Endothelial cell of umbilical vein (primary cell): ENCODE results near the gene LRIG1. TPM values are rescaled to one million over a fixed set of nuclear protein-coding genes. Genes with fewer than 3 reads are reported as not detected.

Experiments
- BruUV-seq: library from RNA; stranded (reverse); fragments of 400-500 nt; replicated peaks from 2 replicates; lab custom pipeline; 2021; lab: Mats Ljungman, UMichigan
- CTCF ChIA-PET: fragments of 300-600, 350-600 bp; sonication (Branson Sonifier 250); formaldehyde crosslinking; loops from one replicate; lab custom pipeline; 2021; ENCODE audit warnings: antibody characterized with exemption, inconsistent platforms; lab: Charles Lee
- POLR2A ChIA-PET: fragments of 300-600, 350-600 bp; sonication (Branson Sonifier 250); formaldehyde crosslinking; loops from one replicate; lab custom pipeline; 2021; ENCODE audit warnings: antibody characterized with exemption, inconsistent platforms; lab: Charles Lee
- DNase-seq: peaks from one replicate; pipeline ENCODE4 v3.0.0-alpha.2; 2011; ENCODE audit warnings: low read depth, low spot score
- FAIRE-seq: peaks from 2 replicates; lab custom pipeline; 2011; peaks lifted over from hg19 to GRCh38; lab: Jason Lieb, UNC
- H2AFZ ChIP-seq: 2 replicates; pipeline ENCODE4 v1.6.0; 2012; ENCODE audit warnings: low read depth, low read length, control low read depth, inconsistent platforms
- H3K27ac ChIP-seq: 2 replicates; pipeline ENCODE4 v1.5.1; 2011; ENCODE audit warnings: low read depth, mild to moderate bottlenecking, control low read depth, low read length, moderate library complexity; ENCODE audit not compliant: insufficient read depth
- H3K27me3 ChIP-seq, 2 experiments: 2 replicates each; pipeline versions ENCODE4 v1.6.0 to v1.6.1; 2011; ENCODE audit warnings: low read length in 2 of 2, mixed read lengths in 1 of 2; ENCODE audit not compliant: control insufficient read depth in 2 of 2, insufficient read depth in 2 of 2
- H3K36me3 ChIP-seq, 2 experiments: 2 replicates in 1 of 2; 3 replicates in 1 of 2; pipeline ENCODE4 v1.5.1; 2011; ENCODE audit warnings: low read length in 2 of 2, mild to moderate bottlenecking in 1 of 2, moderate library complexity in 1 of 2; ENCODE audit not compliant: control insufficient read depth in 2 of 2, insufficient read depth in 2 of 2; ENCODE audit errors: extremely low read depth in 1 of 2
- H3K4me1 ChIP-seq: 3 replicates; pipeline ENCODE4 v1.5.1; 2011; ENCODE audit warnings: mild to moderate bottlenecking, low read length; ENCODE audit not compliant: control insufficient read depth, insufficient read depth; ENCODE audit errors: extremely low read depth
- H3K4me2 ChIP-seq: 2 replicates; pipeline ENCODE4 v1.6.1; 2011; ENCODE audit warnings: low read length, control low read depth, mixed read lengths; ENCODE audit not compliant: insufficient read depth
- H3K4me3 ChIP-seq, 3 experiments: fragments of 200-600 bp in 1 of 3; sonication (generic), shearing (Covaris generic) in 1 of 3; replicated peaks in 1 of 3; 2 replicates each; pipeline ENCODE4 v1.5.1; 2011 to 2016; ENCODE audit warnings: control low read depth in 3 of 3, low read length in 3 of 3, mild to moderate bottlenecking in 2 of 3, inconsistent platforms in 1 of 3, low read depth in 1 of 3, moderate library complexity in 1 of 3; ENCODE audit not compliant: insufficient read depth in 1 of 3
- H3K79me2 ChIP-seq: 2 replicates; pipeline ENCODE4 v1.6.0; 2012; ENCODE audit warnings: low read length, inconsistent platforms; ENCODE audit not compliant: control insufficient read depth, insufficient read depth
- H3K9ac ChIP-seq: replicated peaks from 2 replicates; pipeline ENCODE3; 2011; ENCODE audit warnings: low read length, control low read depth; ENCODE audit not compliant: insufficient read depth; ENCODE audit errors: extremely low read depth
- H3K9me1 ChIP-seq: replicated peaks from 3 replicates; pipeline ENCODE4 v1.6.0; 2011; ENCODE audit warnings: mild to moderate bottlenecking, low read length; ENCODE audit not compliant: control insufficient read depth, insufficient read depth; ENCODE audit errors: extremely low read depth
- H3K9me3 ChIP-seq: replicated peaks from 2 replicates; pipeline ENCODE4 v1.5.1; 2012; ENCODE audit warnings: low read length, inconsistent platforms; ENCODE audit not compliant: control insufficient read depth, insufficient read depth
- H4K20me1 ChIP-seq: replicated peaks from 2 replicates; pipeline ENCODE3; 2011; ENCODE audit warnings: mild to moderate bottlenecking, low read length; ENCODE audit not compliant: control insufficient read depth, insufficient read depth; ENCODE audit errors: extremely low read depth
- EZH2 ChIP-seq: IDR thresholded peaks from 2 replicates; pipeline ENCODE4 v1.6.1; 2012; ENCODE audit warnings: borderline replicate concordance, low read depth, mild to moderate bottlenecking, moderate library complexity, low read length, inconsistent platforms; ENCODE audit not compliant: severe bottlenecking
- JUN ChIP-seq: IDR thresholded peaks from 2 replicates; pipeline ENCODE4 v1.6.1; 2011; ENCODE audit warnings: borderline replicate concordance, low read depth; ENCODE audit not compliant: insufficient read length, insufficient read depth
- MAX ChIP-seq: IDR thresholded peaks from 2 replicates; pipeline ENCODE4 v1.6.1; 2011; ENCODE audit not compliant: insufficient read depth, insufficient read length
- MYC ChIP-seq: IDR thresholded peaks from one replicate; pipeline ENCODE4 v1.6.1; 2011; ENCODE audit warnings: mild to moderate bottlenecking, low read depth, low read length
- POLR2A ChIP-seq: IDR thresholded peaks from 2 replicates; pipeline ENCODE4 v1.6.1; 2012; ENCODE audit warnings: low read depth, mild to moderate bottlenecking, control low read depth, low read length
- dilution Hi-C: fragments of 300-500 bp; cut with MboI; formaldehyde crosslinking; loops from one replicate; pipeline ENCODE4 v1.15.0; 2019; ENCODE audit warnings: low sequenced_read_pairs; ENCODE audit not compliant: extremely low pct_ligation_motif_present
- intact Hi-C: fragments of 100-400 bp; cut with micrococcal nuclease; formaldehyde crosslinking; loops from one replicate; pipeline ENCODE4 v1.10.0; 2022
- polyA plus RNA-seq, 4 experiments: library from polyadenylated mRNA; depleted of rRNA in 3 of 4; stranded (reverse) in 3 of 4; unstranded in 1 of 4; fragments of >200 nt; gene quantifications; 2 replicates each; pipeline versions ENCODE4 v1.2.1 to v1.2.3, GENCODE V29; 2011 to 2012; ENCODE audit warnings: missing spikeins in 1 of 4
- total RNA-seq: library from RNA; stranded (reverse); gene quantifications from 2 replicates; pipeline ENCODE4 v1.2.3, GENCODE V29; 2021
- TF ChIP-seq, protein P1 (sequence below), 2 donors: IDR thresholded peaks; 1 replicate in 1 of 2; 2 replicates in 1 of 2; pipeline ENCODE4 v1.5.1; 2011; ENCODE audit warnings: low read length in 2 of 2, mild to moderate bottlenecking in 2 of 2, moderate library complexity in 2 of 2, control low read depth in 1 of 2, inconsistent platforms in 1 of 2, low read depth in 1 of 2; ENCODE audit not compliant: insufficient read depth in 1 of 2; ENCODE audit errors: extremely low read depth in 1 of 2

LRIG1 gene
- total and polyA plus RNA-seq, 2 donors (not counting 3 experiments of a cell fraction or from before 2014, with no cell fraction given): 50.3 to 52.2 TPM

GRCh38 chr3:66411474-66411873 lies 89.3 kb downstream of the LRIG1 start:
- H3K4me3 ChIP-seq: no peak overlapping the region
- no peaks in the 10 kb centered on the region for H3K79me2 ChIP-seq
- TF ChIP-seq, protein P1, sequence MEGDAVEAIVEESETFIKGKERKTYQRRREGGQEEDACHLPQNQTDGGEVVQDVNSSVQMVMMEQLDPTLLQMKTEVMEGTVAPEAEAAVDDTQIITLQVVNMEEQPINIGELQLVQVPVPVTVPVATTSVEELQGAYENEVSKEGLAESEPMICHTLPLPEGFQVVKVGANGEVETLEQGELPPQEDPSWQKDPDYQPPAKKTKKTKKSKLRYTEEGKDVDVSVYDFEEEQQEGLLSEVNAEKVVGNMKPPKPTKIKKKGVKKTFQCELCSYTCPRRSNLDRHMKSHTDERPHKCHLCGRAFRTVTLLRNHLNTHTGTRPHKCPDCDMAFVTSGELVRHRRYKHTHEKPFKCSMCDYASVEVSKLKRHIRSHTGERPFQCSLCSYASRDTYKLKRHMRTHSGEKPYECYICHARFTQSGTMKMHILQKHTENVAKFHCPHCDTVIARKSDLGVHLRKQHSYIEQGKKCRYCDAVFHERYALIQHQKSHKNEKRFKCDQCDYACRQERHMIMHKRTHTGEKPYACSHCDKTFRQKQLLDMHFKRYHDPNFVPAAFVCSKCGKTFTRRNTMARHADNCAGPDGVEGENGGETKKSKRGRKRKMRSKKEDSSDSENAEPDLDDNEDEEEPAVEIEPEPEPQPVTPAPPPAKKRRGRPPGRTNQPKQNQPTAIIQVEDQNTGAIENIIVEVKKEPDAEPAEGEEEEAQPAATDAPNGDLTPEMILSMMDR (IDR thresholded peaks at IDR 0.05; ENCODE audit: extremely low read depth in 1 of 2, insufficient read depth in 1 of 2, low read depth in 1 of 2, low read length in 2 of 2): no peak
- TF ChIP-seq MYC (no peak), MAX (no peak), EZH2 (no peak), POLR2A (no peak), JUN (no peak)
- dilution Hi-C loops (no loop called here), intact Hi-C loops (no loop called here)
- no peaks in the 10 kb centered on the region for H3K9me3 ChIP-seq
- peaks cover 4 to 54% of the 10 kb centered on the region in 2 experiments for H3K36me3 ChIP-seq
- no peaks in the 10 kb centered on the region for H4K20me1 ChIP-seq
- DNase-seq: no peak
- ChIA-PET POLR2A (interaction anchor here (0.6 kb wide), 1 partner anchor 29 kb away, joined by 6 read pairs; no protein-coding TSS in a partner anchor), CTCF (interaction anchor here (1.0 to 2.0 kb wide), 3 partner anchors 14 to 109 kb away, joined by 3 to 5 read pairs (median 3); no protein-coding TSS in a partner anchor)
- no peaks in the 10 kb centered on the region for H3K27me3 ChIP-seq
- no peaks in the 10 kb centered on the region for H3K9me1 ChIP-seq
- H2AFZ ChIP-seq: no peak overlapping the region
- H3K9ac ChIP-seq: no peak overlapping the region
- BruUV-seq: no TSS peak
- no peak for FAIRE-seq
- no peak overlapping the region for H3K27ac ChIP-seq
- no peaks in the 10 kb centered on the region for H3K4me1 ChIP-seq
- no peak overlapping the region for H3K4me2 ChIP-seq
